Measurements from ENCODE around the gene MGAT4A.

DNA sequence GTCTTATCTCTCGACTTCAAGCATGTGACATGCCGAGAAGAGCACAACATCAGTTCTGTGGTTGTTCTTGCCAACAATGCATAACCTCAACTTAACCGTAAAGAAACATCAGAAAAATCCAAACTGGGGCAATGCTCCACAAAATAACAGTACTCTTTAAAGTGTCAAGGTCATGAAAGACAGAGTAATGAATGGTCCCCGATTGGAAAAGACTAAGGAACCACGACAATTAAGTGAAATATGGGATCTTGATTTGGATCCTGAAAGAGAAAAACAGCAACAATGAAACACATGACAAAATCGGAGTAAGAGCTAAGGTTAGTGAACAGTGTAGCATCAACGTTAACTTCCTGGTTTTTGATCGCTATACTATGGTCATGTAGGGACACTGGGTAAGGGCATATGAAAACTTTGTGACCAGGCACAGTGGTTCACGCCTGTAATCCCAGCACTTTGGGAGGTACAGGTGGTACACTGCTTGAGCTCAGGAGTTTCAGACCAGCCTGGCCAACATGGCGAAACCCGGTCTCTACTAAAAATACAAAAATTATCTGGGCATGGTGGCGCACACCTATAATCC, 67.3 kb downstream of the MGAT4A start:
- TF ChIP-seq POLR2AphosphoS5 (IDR thresholded peaks at IDR 0.05; ENCODE audit: low read depth, low read length) (no peak), POLR2A (IDR thresholded peaks at IDR 0.05; ENCODE audit: low read depth, low read length) (no peak), TAF1 (IDR thresholded peaks at IDR 0.05; ENCODE audit: low read depth, low read length) (no peak), PAX5 (IDR thresholded peaks at IDR 0.05; ENCODE audit: insufficient read depth, low read length, severe bottlenecking) (no peak)

Data from GM12891 (cell line).